Measurements from ENCODE around the gene LSM7.
"Not testable (repeated sequence)": the region's sequence is repeated elsewhere in the genome, so short reads cannot be mapped to it uniquely, and the experiment has no call there.

Gene LSM7

GRCh38 chr19:2296141-2296540, 32.2 kb downstream of the LSM7 start:
- DNase-seq = no peak

GRCh38 chr19:2294687-2295335, 33.6 kb downstream of the LSM7 start:
- DNase-seq = no peak

- DNase-seq = no peak
Observed at GRCh38 chr19:2291185-2291751, 37.1 kb downstream of the LSM7 start.

GRCh38 chr19:2290441-2291184, 37.8 kb downstream of the LSM7 start:
- no peak for DNase-seq

GRCh38 chr19:2289714-2290435, 38.5 kb downstream of the LSM7 start:
- DNase-seq = no peak

GRCh38 chr19:2288818-2289713, 39.3 kb downstream of the LSM7 start:
- no peak for DNase-seq

GRCh38 chr19:2288338-2288817, 40.0 kb downstream of the LSM7 start:
- DNase-seq = no peak

- DNase-seq = no peak
Observed at GRCh38 chr19:2287585-2288337, 40.6 kb downstream of the LSM7 start.

GRCh38 chr19:2286402-2287140, 41.8 kb downstream of the LSM7 start:
- no peak for DNase-seq

GRCh38 chr19:2283835-2284507, 44.4 kb downstream of the LSM7 start:
- no peak for DNase-seq

- DNase-seq = no peak
Observed at GRCh38 chr19:2282862-2283237, 45.5 kb downstream of the LSM7 start.

- DNase-seq = no peak
Observed at GRCh38 chr19:2282062-2282861, 46.1 kb downstream of the LSM7 start, which contains the start of gene PEAK3. Gene PEAK3, minus strand, starts transcription at chr19:2282175. Its CDS starts 1,244 bp downstream, at chr19:2280931.

GRCh38 chr19:2281265-2282061, 46.9 kb downstream of the LSM7 start:
- DNase-seq = not testable (repeated sequence)

- DNase-seq = no peak
Observed at GRCh38 chr19:2280633-2281264, 47.6 kb downstream of the LSM7 start.

- no peak for DNase-seq
Observed at GRCh38 chr19:2278459-2279158, 49.8 kb downstream of the LSM7 start.

- no peak for DNase-seq
Observed at GRCh38 chr19:2277138-2277537, 51.2 kb downstream of the LSM7 start.

- no peak for DNase-seq
Observed at GRCh38 chr19:2276429-2276986, 51.9 kb downstream of the LSM7 start.

Measured in cerebellar nuclear complex (tissue), 1 donor.